GM12878 (cell line): Measurements from ENCODE around the gene GSTP1. TPM values are rescaled to one million over a fixed set of nuclear protein-coding genes. Genes with fewer than 3 reads are reported as not detected.

ENCODE experiments used
- CREB1 ChIP-seq: IDR thresholded peaks from 2 replicates; pipeline ENCODE4 v1.6.1; 2012; ENCODE audit warnings: low read depth, mild to moderate bottlenecking, inconsistent platforms
- EGR1 ChIP-seq, 2 experiments: IDR thresholded peaks; 1 replicate in 1 of 2; 2 replicates in 1 of 2; pipeline ENCODE4 v1.6.1; 2011 to 2012; ENCODE audit warnings: low read depth in 2 of 2, low read length in 2 of 2, borderline replicate concordance in 1 of 2, mild to moderate bottlenecking in 1 of 2, moderate library complexity in 1 of 2
- ELK1 ChIP-seq: IDR thresholded peaks from 2 replicates; pipeline ENCODE4 v1.6.1; 2012; ENCODE audit warnings: low read depth, low read length, improper control_type of control experiment
- EZH2 ChIP-seq: IDR thresholded peaks from 2 replicates; pipeline ENCODE4 v1.6.1; 2012; ENCODE audit warnings: low read depth, mild to moderate bottlenecking, control low read depth, inconsistent platforms, low read length, borderline replicate concordance; ENCODE audit not compliant: control insufficient read depth
- HCFC1 ChIP-seq: fragments of 150-350 bp; IDR thresholded peaks from 2 replicates; pipeline ENCODE4 v1.6.1; 2014; ENCODE audit warnings: low read length
- NR2F1 ChIP-seq: fragments of 450-650 bp; conservative IDR thresholded peaks from 2 replicates; pipeline ENCODE4 v1.6.1; 2017; ENCODE audit warnings: mild to moderate bottlenecking
- PBX3 ChIP-seq: IDR thresholded peaks from 2 replicates; pipeline ENCODE4 v1.6.1; 2011; ENCODE audit warnings: mild to moderate bottlenecking, low read depth, low read length, moderate library complexity; ENCODE audit not compliant: insufficient replicate concordance
- PRDM15 ChIP-seq: fragments of 450-650 bp; formaldehyde crosslinking; IDR thresholded peaks from 2 replicates; pipeline ENCODE4 v1.4.0; 2020; ENCODE audit warnings: mild to moderate bottlenecking, moderate library complexity
- SPI1 ChIP-seq: IDR thresholded peaks from 2 replicates; pipeline ENCODE4 v1.6.1; 2011; ENCODE audit warnings: low read depth, mild to moderate bottlenecking, low read length, moderate library complexity, borderline replicate concordance; ENCODE audit not compliant: insufficient read depth
- STAT1 ChIP-seq: fragments of 450-650 bp; conservative IDR thresholded peaks from 2 replicates; pipeline ENCODE4 v1.6.1; 2014; ENCODE audit warnings: antibody characterized with exemption, mild to moderate bottlenecking
- USF2 ChIP-seq: IDR thresholded peaks from 2 replicates; pipeline ENCODE4 v1.6.1; 2011; ENCODE audit warnings: low read depth, low read length, improper control_type of control experiment, borderline replicate concordance
- ZBTB11 ChIP-seq: fragments of 450-650 bp; formaldehyde crosslinking; IDR thresholded peaks from 2 replicates; pipeline ENCODE4 v1.5.0; 2022; ENCODE audit warnings: mild to moderate bottlenecking, missing genetic modification characterization
- ZNF622 ChIP-seq: fragments of 450-650 bp; IDR thresholded peaks from 2 replicates; pipeline ENCODE4 v1.6.1; 2017; ENCODE audit warnings: mild to moderate bottlenecking, inconsistent platforms
- polyA plus RNA-seq, 11 experiments: library from polyadenylated mRNA; depleted of rRNA in 4 of 11; unstranded in 6 of 11; stranded (reverse) in 5 of 11; fragments of >200 nt; fragmentation: Nextera tagmentation in 4 of 11; fragmentation: Illumina TruSeq in 1 of 11; extraction: Ambion mirVana in 4 of 11; extraction: Trizol in 1 of 11; gene quantifications; 1 replicate in 1 of 11; 2 replicates in 10 of 11; pipeline versions ENCODE4 v1.2.1 to v1.2.3, GENCODE V29; 2011 to 2016; ENCODE audit warnings: inconsistent platforms in 2 of 11, missing spikeins in 2 of 11, low read depth in 1 of 11
- total RNA-seq, 4 experiments: library from RNA; depleted of rRNA in 3 of 4; stranded (reverse); fragments of >200 nt in 3 of 4; fragmentation: Illumina TruSeq in 1 of 4; extraction: Trizol in 1 of 4; gene quantifications; 2 replicates each; pipeline versions ENCODE4 v1.2.1 to v1.2.3, GENCODE V29; 2013 to 2021
- TF ChIP-seq, protein P1 (sequence below): fragments of 450-650 bp; IDR thresholded peaks from 2 replicates; pipeline ENCODE4 v1.6.1; 2017; ENCODE audit warnings: antibody characterized with exemption, mild to moderate bottlenecking, moderate library complexity

The GSTP1 gene
- total and polyA plus RNA-seq, 10 of the 15 experiments (the other 5 are each of a cell fraction or from before 2014, with no cell fraction given) = 469 to 1,788 (median 955) TPM

- TF ChIP-seq SPI1 = peak; percentile 44; the same call in 1 of the 2 replicates
- TF ChIP-seq CREB1 = no peak
- no peak for TF ChIP-seq ZNF622
- TF ChIP-seq EGR1 (IDR thresholded peaks at IDR 0.05; ENCODE audit: borderline replicate concordance in 1 of 2, low read depth in 2 of 2, low read length in 2 of 2) = 0 out of 3 replicates have a peak, but pooled peaks of 1 of the 2 experiments have one; percentile 33
- no peak for TF ChIP-seq STAT1
- TF ChIP-seq, protein P1, sequence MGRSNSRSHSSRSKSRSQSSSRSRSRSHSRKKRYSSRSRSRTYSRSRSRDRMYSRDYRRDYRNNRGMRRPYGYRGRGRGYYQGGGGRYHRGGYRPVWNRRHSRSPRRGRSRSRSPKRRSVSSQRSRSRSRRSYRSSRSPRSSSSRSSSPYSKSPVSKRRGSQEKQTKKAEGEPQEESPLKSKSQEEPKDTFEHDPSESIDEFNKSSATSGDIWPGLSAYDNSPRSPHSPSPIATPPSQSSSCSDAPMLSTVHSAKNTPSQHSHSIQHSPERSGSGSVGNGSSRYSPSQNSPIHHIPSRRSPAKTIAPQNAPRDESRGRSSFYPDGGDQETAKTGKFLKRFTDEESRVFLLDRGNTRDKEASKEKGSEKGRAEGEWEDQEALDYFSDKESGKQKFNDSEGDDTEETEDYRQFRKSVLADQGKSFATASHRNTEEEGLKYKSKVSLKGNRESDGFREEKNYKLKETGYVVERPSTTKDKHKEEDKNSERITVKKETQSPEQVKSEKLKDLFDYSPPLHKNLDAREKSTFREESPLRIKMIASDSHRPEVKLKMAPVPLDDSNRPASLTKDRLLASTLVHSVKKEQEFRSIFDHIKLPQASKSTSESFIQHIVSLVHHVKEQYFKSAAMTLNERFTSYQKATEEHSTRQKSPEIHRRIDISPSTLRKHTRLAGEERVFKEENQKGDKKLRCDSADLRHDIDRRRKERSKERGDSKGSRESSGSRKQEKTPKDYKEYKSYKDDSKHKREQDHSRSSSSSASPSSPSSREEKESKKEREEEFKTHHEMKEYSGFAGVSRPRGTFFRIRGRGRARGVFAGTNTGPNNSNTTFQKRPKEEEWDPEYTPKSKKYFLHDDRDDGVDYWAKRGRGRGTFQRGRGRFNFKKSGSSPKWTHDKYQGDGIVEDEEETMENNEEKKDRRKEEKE = no peak
- TF ChIP-seq USF2 = no peak; the same call in 1 of the 2 replicates
- 0 out of 2 replicates have a peak, but pooled peaks have one; percentile 44 for TF ChIP-seq ELK1
- no peak for TF ChIP-seq ZBTB11
- no peak for TF ChIP-seq EZH2
- no peak for TF ChIP-seq PBX3
- peak; percentile 98 for TF ChIP-seq NR2F1
- TF ChIP-seq PRDM15 = no peak
- TF ChIP-seq HCFC1 = no peak
Observed at GRCh38 chr11:67600324-67601029, 16.9 kb downstream of the GSTP1 start (continued).
